Measurements from ENCODE around the gene UBXN7.

Gene UBXN7

DNA sequence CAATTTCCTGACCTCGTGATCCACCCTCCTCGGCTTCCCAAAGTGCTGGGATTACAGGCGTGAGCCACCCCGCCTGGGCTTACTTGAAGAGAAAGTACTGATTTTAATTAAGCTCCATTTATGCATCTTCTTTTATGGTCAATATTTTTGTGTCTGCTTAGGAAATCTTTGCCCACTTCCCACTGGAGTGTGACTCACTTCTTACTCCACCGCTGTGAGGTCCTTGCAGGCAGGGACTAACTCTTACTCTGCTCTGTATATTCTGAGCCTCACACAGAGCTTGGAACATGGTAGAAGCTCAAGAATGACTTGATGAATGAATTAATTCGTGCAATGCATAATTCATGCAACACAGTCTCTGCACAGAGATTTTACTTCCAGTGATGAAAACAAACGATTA lies 91.1 kb downstream of the UBXN7 start:
- Histone ChIP-seq H3K27ac (ENCODE audit: low read length) (no peak overlapping the region), H4K20me1 (ENCODE audit: insufficient read depth, low read length) (no peaks in the 10 kb centered on the region), H3K9ac (ENCODE audit: low read length) (no peak overlapping the region), H3K27me3 (ENCODE audit: low read depth, low read length) (peaks cover 23% of the 10 kb centered on the region), H3K79me2 (ENCODE audit: low read length) (no peaks in the 10 kb centered on the region), H3K9me3 (ENCODE audit: insufficient read depth, low read length) (no peaks in the 10 kb centered on the region), H3K4me1 (ENCODE audit: low read length) (peaks cover 13% of the 10 kb centered on the region), H3K4me2 (ENCODE audit: low read length) (no peak overlapping the region), H3K36me3 (replicated peaks; ENCODE audit: low read depth, low read length) (no peaks in the 10 kb centered on the region), H3K4me3 (ENCODE audit: low read length) (no peak overlapping the region), H2AFZ (ENCODE audit: low read depth, low read length) (no peak overlapping the region)
- TF ChIP-seq EZH2phosphoT487 (IDR thresholded peaks at IDR 0.05; ENCODE audit: low read depth) = no peak
- TF ChIP-seq, protein P1, sequence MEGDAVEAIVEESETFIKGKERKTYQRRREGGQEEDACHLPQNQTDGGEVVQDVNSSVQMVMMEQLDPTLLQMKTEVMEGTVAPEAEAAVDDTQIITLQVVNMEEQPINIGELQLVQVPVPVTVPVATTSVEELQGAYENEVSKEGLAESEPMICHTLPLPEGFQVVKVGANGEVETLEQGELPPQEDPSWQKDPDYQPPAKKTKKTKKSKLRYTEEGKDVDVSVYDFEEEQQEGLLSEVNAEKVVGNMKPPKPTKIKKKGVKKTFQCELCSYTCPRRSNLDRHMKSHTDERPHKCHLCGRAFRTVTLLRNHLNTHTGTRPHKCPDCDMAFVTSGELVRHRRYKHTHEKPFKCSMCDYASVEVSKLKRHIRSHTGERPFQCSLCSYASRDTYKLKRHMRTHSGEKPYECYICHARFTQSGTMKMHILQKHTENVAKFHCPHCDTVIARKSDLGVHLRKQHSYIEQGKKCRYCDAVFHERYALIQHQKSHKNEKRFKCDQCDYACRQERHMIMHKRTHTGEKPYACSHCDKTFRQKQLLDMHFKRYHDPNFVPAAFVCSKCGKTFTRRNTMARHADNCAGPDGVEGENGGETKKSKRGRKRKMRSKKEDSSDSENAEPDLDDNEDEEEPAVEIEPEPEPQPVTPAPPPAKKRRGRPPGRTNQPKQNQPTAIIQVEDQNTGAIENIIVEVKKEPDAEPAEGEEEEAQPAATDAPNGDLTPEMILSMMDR (IDR thresholded peaks at IDR 0.05; ENCODE audit: low read depth, low read length) = no peak

DNA sequence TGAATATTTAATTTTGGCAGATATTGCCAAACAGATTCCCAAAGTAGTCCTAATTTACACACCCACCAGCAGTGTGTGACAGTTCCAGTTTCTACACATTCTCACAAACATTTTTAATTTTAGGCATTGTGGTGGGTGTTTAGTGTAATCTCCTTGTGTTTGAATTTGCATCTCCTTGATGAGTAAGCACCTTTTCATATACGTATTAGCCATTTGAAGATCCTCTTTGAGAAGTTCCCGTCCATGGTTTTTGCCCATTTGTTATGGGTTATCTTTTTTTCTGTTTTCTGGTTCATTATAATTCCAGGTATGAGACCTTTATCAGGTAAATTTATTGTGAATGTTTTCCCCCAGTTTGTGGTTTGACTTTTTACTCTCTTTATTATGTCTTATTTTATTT lies 91.8 kb downstream of the UBXN7 start:
- Histone ChIP-seq H3K4me1 (ENCODE audit: low read length) (peaks cover 13% of the 10 kb centered on the region), H2AFZ (ENCODE audit: low read depth, low read length) (no peak overlapping the region)
- no peak for TF ChIP-seq EZH2phosphoT487 (IDR thresholded peaks at IDR 0.05; ENCODE audit: low read depth)
- TF ChIP-seq, protein P1 (IDR thresholded peaks at IDR 0.05; ENCODE audit: low read depth, low read length) = no peak

DNA sequence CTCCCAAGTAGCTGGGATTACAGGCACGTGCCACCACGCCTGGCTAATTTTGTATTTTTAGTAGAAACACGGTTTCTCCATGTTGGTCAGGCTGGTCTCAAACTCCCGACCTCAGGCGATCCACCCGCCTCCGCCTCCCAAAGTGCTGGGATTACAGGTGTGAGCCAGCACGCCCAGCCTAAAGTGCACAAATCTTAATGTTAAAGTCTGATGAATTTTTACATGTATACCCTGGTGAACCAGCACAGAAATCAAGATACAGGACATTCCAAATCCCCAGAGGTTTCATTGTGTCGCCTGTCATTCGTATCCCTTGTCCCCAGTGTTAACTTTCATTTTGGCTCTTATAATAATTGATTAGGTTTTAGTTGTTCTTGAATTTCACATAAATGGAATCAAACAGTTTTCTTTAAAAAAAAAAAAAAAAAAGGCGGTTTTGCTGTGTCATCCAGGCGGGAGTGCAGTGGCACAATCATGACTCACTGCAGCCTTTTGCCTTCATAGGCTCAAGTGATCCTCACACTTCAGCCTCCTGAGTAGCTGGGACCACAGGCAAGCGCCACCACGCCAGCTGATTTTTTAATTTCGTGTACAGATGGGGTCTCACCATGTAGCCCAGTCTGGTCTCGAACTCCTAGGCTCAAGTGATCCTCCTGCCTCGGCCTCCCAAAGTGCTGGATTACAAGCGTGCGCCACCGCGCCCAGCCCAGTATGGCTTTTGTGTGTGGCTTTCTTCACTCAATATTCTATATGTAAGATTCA lies 92.6 kb downstream of the UBXN7 start:
- H3K4me3 ChIP-seq (ENCODE audit: low read length) = no peak overlapping the region
- H3K4me2 ChIP-seq (ENCODE audit: low read length) = no peak overlapping the region; the same call in 1 of the 2 replicates
- TF ChIP-seq, protein P1 (IDR thresholded peaks at IDR 0.05; ENCODE audit: low read depth, low read length) = no peak
- no peak for TF ChIP-seq EZH2phosphoT487 (IDR thresholded peaks at IDR 0.05; ENCODE audit: low read depth)
- no peaks in the 10 kb centered on the region for H3K79me2 ChIP-seq (ENCODE audit: low read length)
- H3K9ac ChIP-seq (ENCODE audit: low read length) = no peak overlapping the region
- no peaks in the 10 kb centered on the region for H3K36me3 ChIP-seq (replicated peaks; ENCODE audit: low read depth, low read length)
- peaks cover 23% of the 10 kb centered on the region for H3K27me3 ChIP-seq (ENCODE audit: low read depth, low read length)
- no peak overlapping the region for H3K27ac ChIP-seq (ENCODE audit: low read length)
- H4K20me1 ChIP-seq (ENCODE audit: insufficient read depth, low read length) = no peaks in the 10 kb centered on the region
- H3K4me1 ChIP-seq (ENCODE audit: low read length) = peaks cover 9% of the 10 kb centered on the region
- no peak overlapping the region for H2AFZ ChIP-seq (ENCODE audit: low read depth, low read length)
- H3K9me3 ChIP-seq (ENCODE audit: insufficient read depth, low read length) = no peaks in the 10 kb centered on the region

More for the DNA sequence above, 91.8 kb downstream of the UBXN7 start:
- Histone ChIP-seq H3K9ac (ENCODE audit: low read length) (no peak overlapping the region), H3K79me2 (ENCODE audit: low read length) (no peaks in the 10 kb centered on the region), H3K4me3 (ENCODE audit: low read length) (no peak overlapping the region), H4K20me1 (ENCODE audit: insufficient read depth, low read length) (no peaks in the 10 kb centered on the region), H3K9me3 (ENCODE audit: insufficient read depth, low read length) (no peaks in the 10 kb centered on the region), H3K27me3 (ENCODE audit: low read depth, low read length) (peaks cover 23% of the 10 kb centered on the region), H3K36me3 (replicated peaks; ENCODE audit: low read depth, low read length) (no peaks in the 10 kb centered on the region), H3K4me2 (ENCODE audit: low read length) (no peak overlapping the region), H3K27ac (ENCODE audit: low read length) (no peak overlapping the region)

DNA sequence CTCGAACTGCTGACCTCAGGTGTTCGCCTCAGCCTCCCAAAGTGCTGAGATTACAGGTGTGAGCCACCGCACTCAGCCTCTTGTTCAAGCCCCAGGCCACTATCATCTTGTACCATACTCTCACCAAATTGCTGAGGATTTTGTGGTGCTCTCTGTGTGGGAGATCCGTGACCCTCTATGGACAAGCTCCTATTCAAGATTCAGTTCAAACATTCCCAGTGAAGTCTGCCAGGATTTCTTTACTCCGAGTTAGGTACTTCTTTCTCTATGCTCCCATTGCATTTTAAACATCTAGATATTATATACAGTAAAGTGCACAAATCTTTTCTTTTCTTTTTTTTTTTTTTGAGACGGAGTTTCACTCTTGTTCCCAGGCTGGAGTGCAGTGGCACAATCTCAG lies 93.2 kb downstream of the UBXN7 start:
- peak overlapping the region; percentile 72; the same call in 1 of the 2 replicates for H3K4me3 ChIP-seq (ENCODE audit: low read length)
- TF ChIP-seq, protein P1 (IDR thresholded peaks at IDR 0.05; ENCODE audit: low read depth, low read length) = no peak
- no peak for TF ChIP-seq EZH2phosphoT487 (IDR thresholded peaks at IDR 0.05; ENCODE audit: low read depth)
- H3K9ac ChIP-seq (ENCODE audit: low read length) = no peak overlapping the region
- no peaks in the 10 kb centered on the region for H3K9me3 ChIP-seq (ENCODE audit: insufficient read depth, low read length)
- H3K79me2 ChIP-seq (ENCODE audit: low read length) = no peaks in the 10 kb centered on the region
- no peaks in the 10 kb centered on the region for H4K20me1 ChIP-seq (ENCODE audit: insufficient read depth, low read length)
- no peaks in the 10 kb centered on the region for H3K36me3 ChIP-seq (replicated peaks; ENCODE audit: low read depth, low read length)
- H3K27ac ChIP-seq (ENCODE audit: low read length) = no peak overlapping the region
- peaks cover 8% of the 10 kb centered on the region; the same call in 1 of the 2 replicates for H3K4me1 ChIP-seq (ENCODE audit: low read length)
- H2AFZ ChIP-seq (ENCODE audit: low read depth, low read length) = no peak overlapping the region
- H3K27me3 ChIP-seq (ENCODE audit: low read depth, low read length) = peaks cover 23% of the 10 kb centered on the region
- peak overlapping the region; percentile 86; the same call in 1 of the 2 replicates for H3K4me2 ChIP-seq (ENCODE audit: low read length)

All from OCI-LY3 (cell line).